Endothelial cell of umbilical vein (primary cell): ENCODE results near the gene DR1. TPM values are rescaled to one million over a fixed set of nuclear protein-coding genes. Genes with fewer than 3 reads are reported as not detected.

Experiments
- BruUV-seq: library from RNA; stranded (reverse); fragments of 400-500 nt; replicated peaks from 2 replicates; lab custom pipeline; 2021; lab: Mats Ljungman, UMichigan
- CTCF ChIA-PET: fragments of 300-600, 350-600 bp; sonication (Branson Sonifier 250); formaldehyde crosslinking; loops from one replicate; lab custom pipeline; 2021; ENCODE audit warnings: antibody characterized with exemption, inconsistent platforms; lab: Charles Lee
- POLR2A ChIA-PET: fragments of 300-600, 350-600 bp; sonication (Branson Sonifier 250); formaldehyde crosslinking; loops from one replicate; lab custom pipeline; 2021; ENCODE audit warnings: antibody characterized with exemption, inconsistent platforms; lab: Charles Lee
- DNase-seq: peaks from one replicate; pipeline ENCODE4 v3.0.0-alpha.2; 2011; ENCODE audit warnings: low read depth, low spot score
- FAIRE-seq: peaks from 2 replicates; lab custom pipeline; 2011; peaks lifted over from hg19 to GRCh38; lab: Jason Lieb, UNC
- H2AFZ ChIP-seq: 2 replicates; pipeline ENCODE4 v1.6.0; 2012; ENCODE audit warnings: low read depth, low read length, control low read depth, inconsistent platforms
- H3K27ac ChIP-seq: 2 replicates; pipeline ENCODE4 v1.5.1; 2011; ENCODE audit warnings: low read depth, mild to moderate bottlenecking, control low read depth, low read length, moderate library complexity; ENCODE audit not compliant: insufficient read depth
- H3K27me3 ChIP-seq, 2 experiments: 2 replicates each; pipeline versions ENCODE4 v1.6.0 to v1.6.1; 2011; ENCODE audit warnings: low read length in 2 of 2, mixed read lengths in 1 of 2; ENCODE audit not compliant: control insufficient read depth in 2 of 2, insufficient read depth in 2 of 2
- H3K36me3 ChIP-seq, 2 experiments: 2 replicates in 1 of 2; 3 replicates in 1 of 2; pipeline ENCODE4 v1.5.1; 2011; ENCODE audit warnings: low read length in 2 of 2, mild to moderate bottlenecking in 1 of 2, moderate library complexity in 1 of 2; ENCODE audit not compliant: control insufficient read depth in 2 of 2, insufficient read depth in 2 of 2; ENCODE audit errors: extremely low read depth in 1 of 2
- H3K4me1 ChIP-seq: 3 replicates; pipeline ENCODE4 v1.5.1; 2011; ENCODE audit warnings: mild to moderate bottlenecking, low read length; ENCODE audit not compliant: control insufficient read depth, insufficient read depth; ENCODE audit errors: extremely low read depth
- H3K4me2 ChIP-seq: 2 replicates; pipeline ENCODE4 v1.6.1; 2011; ENCODE audit warnings: low read length, control low read depth, mixed read lengths; ENCODE audit not compliant: insufficient read depth
- H3K4me3 ChIP-seq, 3 experiments: fragments of 200-600 bp in 1 of 3; sonication (generic), shearing (Covaris generic) in 1 of 3; replicated peaks in 1 of 3; 2 replicates each; pipeline ENCODE4 v1.5.1; 2011 to 2016; ENCODE audit warnings: control low read depth in 3 of 3, low read length in 3 of 3, mild to moderate bottlenecking in 2 of 3, inconsistent platforms in 1 of 3, low read depth in 1 of 3, moderate library complexity in 1 of 3; ENCODE audit not compliant: insufficient read depth in 1 of 3
- H3K79me2 ChIP-seq: 2 replicates; pipeline ENCODE4 v1.6.0; 2012; ENCODE audit warnings: low read length, inconsistent platforms; ENCODE audit not compliant: control insufficient read depth, insufficient read depth
- H3K9ac ChIP-seq: replicated peaks from 2 replicates; pipeline ENCODE3; 2011; ENCODE audit warnings: low read length, control low read depth; ENCODE audit not compliant: insufficient read depth; ENCODE audit errors: extremely low read depth
- H3K9me1 ChIP-seq: replicated peaks from 3 replicates; pipeline ENCODE4 v1.6.0; 2011; ENCODE audit warnings: mild to moderate bottlenecking, low read length; ENCODE audit not compliant: control insufficient read depth, insufficient read depth; ENCODE audit errors: extremely low read depth
- H3K9me3 ChIP-seq: replicated peaks from 2 replicates; pipeline ENCODE4 v1.5.1; 2012; ENCODE audit warnings: low read length, inconsistent platforms; ENCODE audit not compliant: control insufficient read depth, insufficient read depth
- H4K20me1 ChIP-seq: replicated peaks from 2 replicates; pipeline ENCODE3; 2011; ENCODE audit warnings: mild to moderate bottlenecking, low read length; ENCODE audit not compliant: control insufficient read depth, insufficient read depth; ENCODE audit errors: extremely low read depth
- CTCF ChIP-seq, 2 donors: IDR thresholded peaks; 1 replicate in 1 of 2; 2 replicates in 1 of 2; pipeline ENCODE4 v1.5.1; 2011; ENCODE audit warnings: low read length in 2 of 2, mild to moderate bottlenecking in 2 of 2, moderate library complexity in 2 of 2, control low read depth in 1 of 2, inconsistent platforms in 1 of 2, low read depth in 1 of 2; ENCODE audit not compliant: insufficient read depth in 1 of 2; ENCODE audit errors: extremely low read depth in 1 of 2
- EZH2 ChIP-seq: IDR thresholded peaks from 2 replicates; pipeline ENCODE4 v1.6.1; 2012; ENCODE audit warnings: borderline replicate concordance, low read depth, mild to moderate bottlenecking, moderate library complexity, low read length, inconsistent platforms; ENCODE audit not compliant: severe bottlenecking
- FOS ChIP-seq: IDR thresholded peaks from 2 replicates; pipeline ENCODE4 v1.6.1; 2011; ENCODE audit warnings: mild to moderate bottlenecking, low read length, moderate library complexity, borderline replicate concordance; ENCODE audit not compliant: insufficient read depth
- GATA2 ChIP-seq: IDR thresholded peaks from 2 replicates; pipeline ENCODE4 v1.7.0; 2011; ENCODE audit warnings: low read depth, mild to moderate bottlenecking, moderate library complexity, mixed read lengths, low read length; ENCODE audit not compliant: insufficient read length, insufficient read depth
- JUN ChIP-seq: IDR thresholded peaks from 2 replicates; pipeline ENCODE4 v1.6.1; 2011; ENCODE audit warnings: borderline replicate concordance, low read depth; ENCODE audit not compliant: insufficient read length, insufficient read depth
- MAX ChIP-seq: IDR thresholded peaks from 2 replicates; pipeline ENCODE4 v1.6.1; 2011; ENCODE audit not compliant: insufficient read depth, insufficient read length
- MYC ChIP-seq: IDR thresholded peaks from one replicate; pipeline ENCODE4 v1.6.1; 2011; ENCODE audit warnings: mild to moderate bottlenecking, low read depth, low read length
- POLR2A ChIP-seq: IDR thresholded peaks from 2 replicates; pipeline ENCODE4 v1.6.1; 2012; ENCODE audit warnings: low read depth, mild to moderate bottlenecking, control low read depth, low read length
- POLR2AphosphoS5 ChIP-seq: IDR thresholded peaks from 2 replicates; pipeline ENCODE4 v1.6.1; 2012; ENCODE audit warnings: low read depth, mild to moderate bottlenecking, control low read depth, low read length, moderate library complexity; ENCODE audit not compliant: insufficient read depth
- dilution Hi-C: fragments of 300-500 bp; cut with MboI; formaldehyde crosslinking; loops from one replicate; pipeline ENCODE4 v1.15.0; 2019; ENCODE audit warnings: low sequenced_read_pairs; ENCODE audit not compliant: extremely low pct_ligation_motif_present
- intact Hi-C: fragments of 100-400 bp; cut with micrococcal nuclease; formaldehyde crosslinking; loops from one replicate; pipeline ENCODE4 v1.10.0; 2022
- polyA plus RNA-seq, 4 experiments: library from polyadenylated mRNA; depleted of rRNA in 3 of 4; stranded (reverse) in 3 of 4; unstranded in 1 of 4; fragments of >200 nt; gene quantifications; 2 replicates each; pipeline versions ENCODE4 v1.2.1 to v1.2.3, GENCODE V29; 2011 to 2012; ENCODE audit warnings: missing spikeins in 1 of 4
- total RNA-seq: library from RNA; stranded (reverse); gene quantifications from 2 replicates; pipeline ENCODE4 v1.2.3, GENCODE V29; 2021

Gene DR1
- total and polyA plus RNA-seq, 2 donors (not counting 3 experiments of a cell fraction or from before 2014, with no cell fraction given): 11.7 to 49.4 TPM

GRCh38 chr1:93353286-93353685 lies 7.6 kb downstream of the DR1 start:
- H3K4me3 ChIP-seq: no peak overlapping the region
- H3K36me3 ChIP-seq: peaks cover 0 to 19% of the 10 kb centered on the region in 2 experiments
- BruUV-seq: no TSS peak
- dilution Hi-C loops: no loop called here
- no peak overlapping the region for H2AFZ ChIP-seq
- POLR2A ChIA-PET: interaction anchor here (0.7 to 1.5 kb wide), 2 partner anchors 8 to 509 kb away, joined by 3 to 6 read pairs; no protein-coding TSS in a partner anchor
- H3K4me1 ChIP-seq: peaks cover 14% of the 10 kb centered on the region
- H3K4me2 ChIP-seq: no peak overlapping the region
- H3K27me3 ChIP-seq: no peaks in the 10 kb centered on the region
- no peak overlapping the region for H3K27ac ChIP-seq
- DNase-seq (peak; percentile 8), FAIRE-seq (no peak)
- CTCF ChIA-PET: interaction anchor here (1.0 to 1.2 kb wide), 2 partner anchors 17 to 49 kb away, joined by 6 read pairs; no protein-coding TSS in a partner anchor
- peaks cover 93% of the 10 kb centered on the region for H3K79me2 ChIP-seq
- TF ChIP-seq MAX (no peak), JUN (no peak), POLR2A (no peak)
- no peaks in the 10 kb centered on the region for H3K9me1 ChIP-seq
- no peaks in the 10 kb centered on the region for H3K9me3 ChIP-seq
- intact Hi-C loops: no loop called here
- no peak overlapping the region for H3K9ac ChIP-seq
- no peaks in the 10 kb centered on the region for H4K20me1 ChIP-seq

- dilution Hi-C loops (no loop called here), intact Hi-C loops (no loop called here)
- CTCF ChIA-PET: interaction anchor here (1.0 to 2.1 kb wide), 2 partner anchors 50 to 60 kb away, joined by 3 to 7 read pairs; no protein-coding TSS in a partner anchor
- Histone ChIP-seq H3K79me2 (peaks cover 93% of the 10 kb centered on the region), H3K4me1 (peaks cover 4% of the 10 kb centered on the region), H2AFZ (no peak overlapping the region), H3K27ac (no peak overlapping the region), H4K20me1 (no peaks in the 10 kb centered on the region), H3K9me3 (no peaks in the 10 kb centered on the region), H3K4me3 (no peak overlapping the region), H3K27me3 (no peaks in the 10 kb centered on the region), H3K9me1 (no peaks in the 10 kb centered on the region), H3K9ac (no peak overlapping the region), H3K4me2 (no peak overlapping the region), H3K36me3 (peaks cover 0 to 20% of the 10 kb centered on the region in 2 experiments)
- no peak for TF ChIP-seq MYC
- TF ChIP-seq POLR2A: no peak
- TF ChIP-seq EZH2: no peak
- TF ChIP-seq POLR2AphosphoS5: no peak
- no peak for TF ChIP-seq CTCF (IDR thresholded peaks at IDR 0.05; ENCODE audit: extremely low read depth in 1 of 2, insufficient read depth in 1 of 2, low read depth in 1 of 2, low read length in 2 of 2)
- no peak for TF ChIP-seq FOS
- TF ChIP-seq JUN: no peak
- TF ChIP-seq GATA2: no peak
- FAIRE-seq: no peak
- POLR2A ChIA-PET: interaction anchor here (1.5 kb wide), 1 partner anchor 9 kb away, joined by 3 read pairs; no protein-coding TSS in a partner anchor
- no peak for DNase-seq
- no TSS peak for BruUV-seq
Measured at GRCh38 chr1:93354749-93355148, 9.0 kb downstream of the DR1 start.
